ENCODE data around the gene PARP4. TPM values are rescaled to one million over a fixed set of nuclear protein-coding genes. Genes with fewer than 3 reads are reported as not detected.
A peak's percentile ranks its signal among the peaks of the same experiment; 100 is the strongest.

The PARP4 gene
- total and polyA plus RNA-seq, 2 of the 13 experiments (the other 11 are each of a cell fraction or from before 2014, with no cell fraction given) = 40.5 to 42.6 TPM

GRCh38 chr13:24512197-24512907 lies at the start of gene PARP4 (continued):
- peak; percentile 75; the same call in 1 of the 2 replicates for TF ChIP-seq THAP9 (CRISPR knock-in tag; IDR thresholded peaks at IDR 0.05; ENCODE audit: borderline replicate concordance)
- peak; percentile 88 for TF ChIP-seq HDAC1 (CRISPR knock-in tag; IDR thresholded peaks at IDR 0.05)
- 0 out of 2 replicates have a peak, but pooled peaks have one; percentile 47 for TF ChIP-seq RFXAP (CRISPR knock-in tag; IDR thresholded peaks at IDR 0.05; ENCODE audit: borderline replicate concordance)
- peak; percentile 43; the same call in 1 of the 2 replicates for TF ChIP-seq THRA (CRISPR knock-in tag; IDR thresholded peaks at IDR 0.05; ENCODE audit: borderline replicate concordance)
- TF ChIP-seq ZIK1 (CRISPR knock-in tag; IDR thresholded peaks at IDR 0.05; ENCODE audit: borderline replicate concordance, low read depth) = peak; percentile 58; the same call in 1 of the 2 replicates
- TF ChIP-seq SMC3 (IDR thresholded peaks at IDR 0.05; ENCODE audit: low read length) = no peak
- peak; percentile 57; the same call in 1 of the 2 replicates for TF ChIP-seq ZBTB42 (CRISPR knock-in tag; IDR thresholded peaks at IDR 0.05)
- TF ChIP-seq NR2F1 (CRISPR knock-in tag; IDR thresholded peaks at IDR 0.05) = peak; percentile 12 to 29; a peak in 1 of 4 replicates
- peak; percentile 48 for TF ChIP-seq MED1 (CRISPR knock-in tag; IDR thresholded peaks at IDR 0.05)
- TF ChIP-seq CCAR2 (optimal IDR thresholded peaks at IDR 0.05; ENCODE audit: low read depth, low read length) = no peak
- no peak for TF ChIP-seq HNF1A (IDR thresholded peaks at IDR 0.05; ENCODE audit: low read depth)
- peak; percentile 55 for TF ChIP-seq HNF1A (CRISPR knock-in tag; IDR thresholded peaks at IDR 0.05; ENCODE audit: borderline replicate concordance)
- TF ChIP-seq E2F2 (CRISPR knock-in tag; IDR thresholded peaks at IDR 0.05; ENCODE audit: borderline replicate concordance) = peak; percentile 43; the same call in 1 of the 2 replicates
- peak; percentile 43; the same call in 1 of the 2 replicates for TF ChIP-seq JUNB (CRISPR knock-in tag; IDR thresholded peaks at IDR 0.05; ENCODE audit: borderline replicate concordance)
- TF ChIP-seq XRCC5 (optimal IDR thresholded peaks at IDR 0.05; ENCODE audit: low read length) = peak; percentile 73
- no peak; the same call in 1 of the 2 replicates for TF ChIP-seq REL (CRISPR knock-in tag; conservative IDR thresholded peaks at IDR 0.05)
- TF ChIP-seq RBM39 (IDR thresholded peaks at IDR 0.05; ENCODE audit: low read depth, low read length, poor library complexity, severe bottlenecking) = peak; percentile 79
- TF ChIP-seq ZMAT3 (CRISPR knock-in tag; conservative IDR thresholded peaks at IDR 0.05) = peak; percentile 95
- TF ChIP-seq ZNF274 (CRISPR knock-in tag; IDR thresholded peaks at IDR 0.05) = peak; percentile 91
